RKO (cell line): Measurements from ENCODE around the gene SGSH.
"Not testable (repeated sequence)": the region's sequence is repeated elsewhere in the genome, so short reads cannot be mapped to it uniquely, and the experiment has no call there.

Experiments used
- DNase-seq: peaks from one replicate; pipeline ENCODE4 v3.0.0-alpha.2; 2016; ENCODE audit warnings: low spot score

SGSH gene

GRCh38 chr17:80220054-80220735, at the start of gene SGSH, which contains the start of gene SLC26A11:
Gene SGSH, minus strand, starts transcription at chr17:80220333. Its CDS starts 20 bp downstream, at chr17:80220313.
Gene SLC26A11, plus strand, starts transcription at chr17:80220427. Its CDS starts 1,134 bp downstream, at chr17:80221561.
- peak; percentile 80 for DNase-seq

- no peak for DNase-seq
These were observed 49.3 kb upstream of the SGSH start for GRCh38 chr17:80269405-80269807.

GRCh38 chr17:80268427-80268826, 48.3 kb upstream of the SGSH start:
- no peak for DNase-seq

- DNase-seq: no peak
These were observed 47.3 kb upstream of the SGSH start for GRCh38 chr17:80267391-80267790.

GRCh38 chr17:80265205-80266068, 45.3 kb upstream of the SGSH start:
- DNase-seq: no peak

GRCh38 chr17:80264205-80265075, 44.3 kb upstream of the SGSH start:
- DNase-seq: no peak

- no peak for DNase-seq
These were observed 43.4 kb upstream of the SGSH start for GRCh38 chr17:80263253-80264204.

GRCh38 chr17:80262775-80263244, 42.7 kb upstream of the SGSH start:
- DNase-seq: no peak

GRCh38 chr17:80262291-80262690, 42.2 kb upstream of the SGSH start:
- DNase-seq: no peak

- DNase-seq: no peak
These were observed 41.8 kb upstream of the SGSH start for GRCh38 chr17:80261895-80262279.

GRCh38 chr17:80261159-80261894, 41.2 kb upstream of the SGSH start:
- DNase-seq: peak; percentile 55

- DNase-seq: peak; percentile 53
These were observed 40.6 kb upstream of the SGSH start, which contains the start of gene RNF213 for GRCh38 chr17:80260791-80261158. Gene RNF213, plus strand, starts transcription at chr17:80260852. Its CDS starts 2,830 bp downstream, at chr17:80263682.

- peak; percentile 74 for DNase-seq
These were observed 40.0 kb upstream of the SGSH start for GRCh38 chr17:80260069-80260535.

GRCh38 chr17:80259457-80260068, 39.4 kb upstream of the SGSH start:
- DNase-seq: no peak

GRCh38 chr17:80258296-80258695, 38.2 kb upstream of the SGSH start:
- not testable (repeated sequence) for DNase-seq

GRCh38 chr17:80257716-80258213, 37.6 kb upstream of the SGSH start:
- no peak for DNase-seq

- DNase-seq: no peak
These were observed 35.9 kb upstream of the SGSH start for GRCh38 chr17:80256034-80256350.

GRCh38 chr17:80254396-80255251, 34.5 kb upstream of the SGSH start:
- peak; percentile 89 for DNase-seq
